ENCODE results near the gene SYNM. TPM values are rescaled to one million over a fixed set of nuclear protein-coding genes. Genes with fewer than 3 reads are reported as not detected.

The SYNM gene
- total RNA-seq, 2 donors from 2014 or later = 3.3 to 108 TPM

GRCh38 chr15:99121207-99121606 is 16.3 kb downstream of the SYNM start:
- Histone ChIP-seq H3K36me3 (no peaks in the 10 kb centered on the region), H3K27me3 (no peaks in the 10 kb centered on the region), H3K9me3 (no peaks in the 10 kb centered on the region), H3K9ac (ENCODE audit: low read depth in 2 of 2, low read length in 2 of 2) (no peak overlapping the region), H3K4me3 (no peak overlapping the region), H3K4me1 (no peaks in the 10 kb centered on the region), H3K27ac (no peak overlapping the region)
- TF ChIP-seq, protein P1, sequence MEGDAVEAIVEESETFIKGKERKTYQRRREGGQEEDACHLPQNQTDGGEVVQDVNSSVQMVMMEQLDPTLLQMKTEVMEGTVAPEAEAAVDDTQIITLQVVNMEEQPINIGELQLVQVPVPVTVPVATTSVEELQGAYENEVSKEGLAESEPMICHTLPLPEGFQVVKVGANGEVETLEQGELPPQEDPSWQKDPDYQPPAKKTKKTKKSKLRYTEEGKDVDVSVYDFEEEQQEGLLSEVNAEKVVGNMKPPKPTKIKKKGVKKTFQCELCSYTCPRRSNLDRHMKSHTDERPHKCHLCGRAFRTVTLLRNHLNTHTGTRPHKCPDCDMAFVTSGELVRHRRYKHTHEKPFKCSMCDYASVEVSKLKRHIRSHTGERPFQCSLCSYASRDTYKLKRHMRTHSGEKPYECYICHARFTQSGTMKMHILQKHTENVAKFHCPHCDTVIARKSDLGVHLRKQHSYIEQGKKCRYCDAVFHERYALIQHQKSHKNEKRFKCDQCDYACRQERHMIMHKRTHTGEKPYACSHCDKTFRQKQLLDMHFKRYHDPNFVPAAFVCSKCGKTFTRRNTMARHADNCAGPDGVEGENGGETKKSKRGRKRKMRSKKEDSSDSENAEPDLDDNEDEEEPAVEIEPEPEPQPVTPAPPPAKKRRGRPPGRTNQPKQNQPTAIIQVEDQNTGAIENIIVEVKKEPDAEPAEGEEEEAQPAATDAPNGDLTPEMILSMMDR (IDR thresholded peaks at IDR 0.05) = no peak
- no peak for DNase-seq
- intact Hi-C loops (cut with DNase I) = no loop called here

GRCh38 chr15:99121691-99122410 is 17.0 kb downstream of the SYNM start:
- TF ChIP-seq, protein P1 (IDR thresholded peaks at IDR 0.05) = no peak
- Histone ChIP-seq H3K27me3 (no peaks in the 10 kb centered on the region), H3K9ac (ENCODE audit: low read depth in 2 of 2, low read length in 2 of 2) (no peak overlapping the region), H3K4me1 (no peaks in the 10 kb centered on the region), H3K4me3 (no peak overlapping the region), H3K27ac (no peak overlapping the region), H3K36me3 (no peaks in the 10 kb centered on the region), H3K9me3 (no peaks in the 10 kb centered on the region)
- no peak for DNase-seq
- intact Hi-C loops (cut with DNase I) = no loop called here

DNA sequence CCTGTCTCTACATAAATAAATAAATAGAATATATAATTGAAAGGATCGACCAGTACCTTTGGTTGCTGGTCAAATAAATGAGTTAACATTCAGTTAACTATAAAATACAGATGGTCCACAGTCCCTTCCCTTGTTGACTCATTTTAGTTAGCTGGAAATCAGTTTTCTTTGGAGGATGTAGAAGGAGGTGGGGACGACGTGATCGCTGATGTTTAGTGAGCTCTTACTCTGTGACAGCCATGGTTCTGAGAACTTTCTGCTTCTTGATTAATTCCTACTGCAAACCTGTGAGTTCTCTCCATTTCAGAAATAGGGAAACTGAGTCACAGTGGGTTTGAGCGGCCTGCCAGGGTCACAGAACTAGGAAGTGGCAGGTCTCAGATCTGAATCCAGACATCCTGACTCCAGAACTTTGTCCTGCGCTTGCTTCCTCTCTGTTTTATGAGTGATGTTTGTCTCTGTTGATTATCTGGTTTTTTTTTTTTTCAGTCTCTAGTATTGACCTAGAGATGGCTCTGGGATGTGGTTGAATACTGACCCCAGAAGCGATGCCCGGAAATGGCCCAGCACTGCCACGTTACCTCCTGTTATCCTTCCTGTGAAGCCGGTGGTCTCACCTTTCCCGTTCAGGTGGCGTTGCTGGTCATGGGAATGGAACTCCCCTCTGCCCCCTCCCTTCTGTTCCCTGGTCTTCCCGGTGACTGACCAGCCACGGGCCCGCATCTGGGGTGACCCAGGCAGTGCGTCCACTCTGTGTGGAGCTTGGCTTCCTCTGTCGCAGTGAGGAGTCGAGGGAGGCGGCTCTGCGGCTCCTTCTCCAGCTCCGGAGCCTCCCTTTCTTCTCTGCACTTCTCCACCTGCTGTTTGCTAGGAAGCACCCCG is 18.2 kb downstream of the SYNM start:
- no peaks in the 10 kb centered on the region for H3K9me3 ChIP-seq
- TF ChIP-seq, protein P1 (IDR thresholded peaks at IDR 0.05) = no peak
- H3K36me3 ChIP-seq = no peaks in the 10 kb centered on the region
- peak overlapping the region; percentile 26 for H3K27ac ChIP-seq
- DNase-seq = no peak
- H3K27me3 ChIP-seq = no peaks in the 10 kb centered on the region
- no peaks in the 10 kb centered on the region for H3K4me1 ChIP-seq
- H3K4me3 ChIP-seq = no peak overlapping the region
- no peak overlapping the region for H3K9ac ChIP-seq (ENCODE audit: low read depth in 2 of 2, low read length in 2 of 2)
- intact Hi-C loops (cut with DNase I) = no loop called here

DNA sequence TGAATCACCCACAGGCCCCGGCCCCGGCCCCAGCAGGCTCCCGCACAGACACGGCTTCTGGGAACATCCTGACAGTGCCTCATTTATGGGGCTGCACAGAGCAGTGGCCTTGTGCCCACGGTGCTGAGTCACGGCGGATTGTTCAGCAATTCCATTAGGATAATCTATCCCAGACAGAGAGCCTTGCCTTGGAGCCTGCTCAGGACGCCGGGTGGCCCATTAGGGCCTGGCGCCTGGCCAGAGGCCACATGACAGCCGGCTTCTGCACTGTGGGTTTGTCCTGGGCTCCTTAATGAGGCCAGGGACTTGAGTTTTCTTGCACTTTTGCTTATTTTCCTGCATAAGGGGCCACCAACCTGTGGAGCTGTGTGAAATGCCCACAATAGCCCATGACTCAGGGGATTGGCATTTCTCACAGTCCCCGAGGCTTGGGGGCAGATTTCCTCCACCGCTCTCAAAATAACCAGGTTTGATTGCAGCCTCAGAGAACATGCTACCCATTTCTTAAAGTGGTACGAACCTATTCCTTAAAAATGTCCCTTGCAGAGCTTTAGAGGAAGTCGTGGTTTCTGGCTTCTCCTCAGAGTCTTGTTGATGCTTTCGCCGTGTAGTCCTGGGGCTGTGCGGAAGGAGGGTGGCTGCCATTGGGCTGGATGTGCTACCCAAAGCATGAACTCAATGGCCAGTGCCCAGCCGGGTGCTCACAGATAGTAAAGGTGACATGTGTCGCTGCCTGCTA is 19.0 kb downstream of the SYNM start:
- peak overlapping the region in 1 of 2 donors; percentile 9 for H3K9ac ChIP-seq (ENCODE audit: low read depth in 2 of 2, low read length in 2 of 2)
- no peak overlapping the region for H3K4me3 ChIP-seq
- TF ChIP-seq, protein P1 (IDR thresholded peaks at IDR 0.05) = no peak
- no peaks in the 10 kb centered on the region for H3K4me1 ChIP-seq
- H3K27me3 ChIP-seq = no peaks in the 10 kb centered on the region
- H3K36me3 ChIP-seq = no peaks in the 10 kb centered on the region
- peak overlapping the region; percentile 26 for H3K27ac ChIP-seq
- DNase-seq = peak; percentile 69
- no peaks in the 10 kb centered on the region for H3K9me3 ChIP-seq
- intact Hi-C loops (cut with DNase I) = no loop called here

DNA sequence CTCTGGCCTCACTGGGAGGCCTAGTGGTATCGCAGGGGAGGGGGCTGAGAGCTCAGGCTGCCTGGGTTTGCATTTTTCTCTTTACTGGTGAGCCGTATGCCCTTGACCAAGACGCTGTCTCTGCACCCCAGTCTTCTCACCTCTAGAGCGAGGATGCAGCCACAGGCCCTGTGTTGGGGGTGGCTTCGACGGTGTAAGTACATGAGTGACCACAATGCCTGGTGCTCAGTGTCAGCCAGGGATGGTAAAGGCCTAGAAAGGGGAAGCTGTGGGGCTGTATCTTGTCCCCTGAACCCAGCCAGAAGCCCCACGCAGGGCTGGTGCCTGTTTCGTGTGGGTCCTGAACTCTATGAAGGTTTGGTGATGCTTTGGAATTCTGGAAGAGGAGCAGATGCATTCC is 19.8 kb downstream of the SYNM start:
- Histone ChIP-seq H3K4me1 (no peaks in the 10 kb centered on the region), H3K36me3 (no peaks in the 10 kb centered on the region), H3K4me3 (no peak overlapping the region), H3K27ac (peak overlapping the region; percentile 26), H3K9ac (ENCODE audit: low read depth in 2 of 2, low read length in 2 of 2) (no peak overlapping the region), H3K9me3 (no peaks in the 10 kb centered on the region), H3K27me3 (no peaks in the 10 kb centered on the region)
- intact Hi-C loops (cut with DNase I) = no loop called here
- DNase-seq = no peak
- TF ChIP-seq, protein P1 (IDR thresholded peaks at IDR 0.05) = no peak
